ENCODE measurements around the gene ASAP3. TPM values are rescaled to one million over a fixed set of nuclear protein-coding genes. Genes with fewer than 3 reads are reported as not detected.
"Not testable (repeated sequence)": the region's sequence is repeated elsewhere in the genome, so short reads cannot be mapped to it uniquely, and the experiment has no call there.

ASAP3 gene
- total RNA-seq, 4 donors from 2014 or later, result 21.3 to 37.7 (median 31.0) TPM

DNA sequence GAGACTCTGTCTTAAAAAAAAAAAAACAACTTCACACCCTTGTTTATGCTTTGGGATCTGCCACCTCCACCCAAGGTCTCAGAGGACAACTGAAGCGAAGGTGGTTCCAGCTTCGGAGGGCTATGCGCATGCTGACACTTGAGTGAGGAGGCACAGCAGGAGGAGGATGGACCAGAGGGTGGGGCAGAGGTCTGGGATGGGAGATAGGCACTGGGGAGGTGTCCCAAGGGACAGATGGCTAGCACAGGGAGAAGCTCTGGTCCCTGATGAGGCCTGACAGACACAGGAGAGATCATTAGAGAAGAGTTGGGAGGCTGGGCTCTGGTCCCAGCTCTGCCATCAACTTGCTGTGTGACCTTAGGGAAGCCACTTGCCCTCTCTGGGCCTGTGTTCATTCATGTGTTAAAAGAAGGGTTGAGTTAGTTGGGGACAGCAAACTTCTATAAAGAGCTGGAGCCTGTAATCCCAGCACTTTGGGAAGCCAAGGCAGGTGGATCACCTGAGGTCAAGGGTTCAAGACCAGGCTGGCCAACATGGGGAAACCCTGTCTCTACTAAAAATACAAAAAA is 30.2 kb upstream of the ASAP3 start:
- Histone ChIP-seq H3K9me3 (no peaks in the 10 kb centered on the region), H3K36me3 (no peaks in the 10 kb centered on the region), H3K27me3 (no peaks in the 10 kb centered on the region), H3K4me3 (no peak overlapping the region), H3K27ac (no peak overlapping the region), H3K4me1 (no peaks in the 10 kb centered on the region)
- ATAC-seq, result no peak
- TF ChIP-seq, protein P1, sequence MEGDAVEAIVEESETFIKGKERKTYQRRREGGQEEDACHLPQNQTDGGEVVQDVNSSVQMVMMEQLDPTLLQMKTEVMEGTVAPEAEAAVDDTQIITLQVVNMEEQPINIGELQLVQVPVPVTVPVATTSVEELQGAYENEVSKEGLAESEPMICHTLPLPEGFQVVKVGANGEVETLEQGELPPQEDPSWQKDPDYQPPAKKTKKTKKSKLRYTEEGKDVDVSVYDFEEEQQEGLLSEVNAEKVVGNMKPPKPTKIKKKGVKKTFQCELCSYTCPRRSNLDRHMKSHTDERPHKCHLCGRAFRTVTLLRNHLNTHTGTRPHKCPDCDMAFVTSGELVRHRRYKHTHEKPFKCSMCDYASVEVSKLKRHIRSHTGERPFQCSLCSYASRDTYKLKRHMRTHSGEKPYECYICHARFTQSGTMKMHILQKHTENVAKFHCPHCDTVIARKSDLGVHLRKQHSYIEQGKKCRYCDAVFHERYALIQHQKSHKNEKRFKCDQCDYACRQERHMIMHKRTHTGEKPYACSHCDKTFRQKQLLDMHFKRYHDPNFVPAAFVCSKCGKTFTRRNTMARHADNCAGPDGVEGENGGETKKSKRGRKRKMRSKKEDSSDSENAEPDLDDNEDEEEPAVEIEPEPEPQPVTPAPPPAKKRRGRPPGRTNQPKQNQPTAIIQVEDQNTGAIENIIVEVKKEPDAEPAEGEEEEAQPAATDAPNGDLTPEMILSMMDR (IDR thresholded peaks at IDR 0.05), result no peak
- TF ChIP-seq POLR2AphosphoS5 (IDR thresholded peaks at IDR 0.05), result no peak
- TF ChIP-seq EP300 (IDR thresholded peaks at IDR 0.05), result no peak
- TF ChIP-seq POLR2A (IDR thresholded peaks at IDR 0.05), result no peak
- WGBS, 2 donors (ENCODE audit: low coverage in 1 of 2), result 83 to 95% methylated on average over 1 to 3 of the region's 3 CpGs

DNA sequence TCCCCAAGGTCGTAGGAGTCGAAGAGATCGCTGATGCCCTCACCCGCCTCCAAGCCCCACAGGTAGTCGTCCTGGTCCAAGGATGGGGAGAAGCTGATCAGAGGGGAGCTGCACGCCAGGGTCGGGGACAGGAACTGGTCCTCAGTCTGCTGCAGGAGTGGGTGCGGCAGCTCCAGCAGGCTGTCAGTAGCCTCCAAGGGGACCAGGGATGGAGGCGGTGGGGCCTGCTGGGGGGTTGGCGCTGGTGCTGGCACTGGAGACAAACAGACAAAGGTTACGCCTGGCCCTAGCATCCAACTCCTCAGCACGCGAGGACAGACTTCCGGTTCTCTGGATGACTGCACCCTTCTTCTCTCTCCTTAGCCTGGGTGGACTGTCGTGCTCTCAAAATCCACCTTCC is 25.9 kb upstream of the ASAP3 start:
- TF ChIP-seq, protein P1 (IDR thresholded peaks at IDR 0.05), result no peak
- TF ChIP-seq EP300 (IDR thresholded peaks at IDR 0.05), result no peak
- no peak for TF ChIP-seq POLR2A (IDR thresholded peaks at IDR 0.05)
- no peak for TF ChIP-seq POLR2AphosphoS5 (IDR thresholded peaks at IDR 0.05)
- Histone ChIP-seq H3K36me3 (no peaks in the 10 kb centered on the region), H3K4me3 (no peak overlapping the region), H3K27me3 (no peaks in the 10 kb centered on the region), H3K9me3 (no peaks in the 10 kb centered on the region), H3K27ac (no peak overlapping the region), H3K4me1 (no peaks in the 10 kb centered on the region)
- 95 to 98% methylated on average over 4 to 7 of the region's 15 CpGs for WGBS, 2 donors (ENCODE audit: low coverage in 1 of 2)
- ATAC-seq, result no peak

DNA sequence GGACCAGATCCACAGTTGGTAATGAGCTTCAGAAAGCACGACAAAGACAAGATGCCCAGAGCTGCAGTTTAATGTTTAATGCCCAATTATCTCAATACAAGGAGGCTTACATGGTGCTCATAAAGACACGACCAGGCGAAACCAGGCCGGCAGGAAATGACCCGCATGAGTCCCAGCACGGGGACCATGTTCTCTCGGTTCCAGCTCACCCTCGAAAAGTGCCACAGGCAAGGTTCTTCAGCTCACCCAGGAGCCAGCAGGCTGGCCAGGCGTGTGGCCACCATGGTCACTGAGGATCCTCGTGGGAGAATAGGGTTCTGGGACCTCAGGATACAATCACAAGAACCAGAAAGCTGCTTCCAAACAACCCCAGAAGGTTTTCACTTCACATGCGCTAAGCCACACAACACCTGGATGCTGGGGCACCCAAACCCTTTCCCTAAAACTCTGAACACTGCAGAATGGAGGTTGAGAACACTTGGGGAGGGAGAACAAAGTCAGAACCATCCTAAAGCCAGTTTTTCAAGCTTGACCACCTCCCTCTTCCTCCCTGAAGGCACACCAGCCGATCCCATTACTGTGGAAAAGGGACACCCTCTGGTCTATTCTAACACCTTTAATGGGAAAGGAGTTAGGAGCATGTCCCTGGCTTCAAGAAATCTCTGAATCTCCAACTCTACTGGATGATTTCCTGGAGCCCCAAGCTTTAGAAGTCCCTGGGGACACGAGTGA is 22.6 kb upstream of the ASAP3 start:
- no peak for ATAC-seq
- Histone ChIP-seq H3K36me3 (no peaks in the 10 kb centered on the region), H3K4me3 (no peak overlapping the region), H3K4me1 (no peaks in the 10 kb centered on the region), H3K27ac (no peak overlapping the region), H3K9me3 (no peaks in the 10 kb centered on the region), H3K27me3 (no peaks in the 10 kb centered on the region)
- 72 to 98% methylated on average over 7 to 10 of the region's 13 CpGs for WGBS, 2 donors (ENCODE audit: low coverage in 1 of 2)
- TF ChIP-seq POLR2AphosphoS5 (IDR thresholded peaks at IDR 0.05) (no peak), POLR2A (IDR thresholded peaks at IDR 0.05) (no peak), EP300 (IDR thresholded peaks at IDR 0.05) (no peak)
- TF ChIP-seq, protein P1 (IDR thresholded peaks at IDR 0.05), result no peak

DNA sequence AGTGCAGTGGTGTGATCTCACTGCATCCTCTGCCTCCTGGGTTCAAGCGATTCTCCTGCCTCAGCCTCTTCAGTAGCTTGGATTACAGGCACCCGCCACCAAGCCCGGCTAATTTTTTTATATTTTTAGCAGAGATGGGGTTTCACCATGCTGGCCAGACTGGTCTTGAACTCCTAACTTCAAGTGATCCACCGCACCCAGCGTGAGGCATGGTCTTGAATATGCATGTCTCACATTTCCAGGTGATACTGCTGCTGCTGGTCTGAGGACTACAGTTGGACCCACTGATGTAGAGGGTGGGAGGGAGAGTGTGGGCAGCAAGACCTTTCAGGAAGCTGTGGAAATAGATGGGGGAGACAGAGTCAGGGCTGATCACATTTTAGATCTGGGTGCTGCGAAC is 21.9 kb upstream of the ASAP3 start:
- ATAC-seq, result no peak
- WGBS, 2 donors (ENCODE audit: low coverage in 1 of 2), result 83 to 100% methylated on average over 1 of the region's 6 CpGs
- Histone ChIP-seq H3K27ac (no peak overlapping the region), H3K4me1 (no peaks in the 10 kb centered on the region), H3K4me3 (no peak overlapping the region), H3K27me3 (no peaks in the 10 kb centered on the region), H3K36me3 (no peaks in the 10 kb centered on the region), H3K9me3 (no peaks in the 10 kb centered on the region)
- TF ChIP-seq POLR2A (IDR thresholded peaks at IDR 0.05), result no peak
- TF ChIP-seq, protein P1 (IDR thresholded peaks at IDR 0.05), result no peak
- TF ChIP-seq POLR2AphosphoS5 (IDR thresholded peaks at IDR 0.05), result no peak
- no peak for TF ChIP-seq EP300 (IDR thresholded peaks at IDR 0.05)

DNA sequence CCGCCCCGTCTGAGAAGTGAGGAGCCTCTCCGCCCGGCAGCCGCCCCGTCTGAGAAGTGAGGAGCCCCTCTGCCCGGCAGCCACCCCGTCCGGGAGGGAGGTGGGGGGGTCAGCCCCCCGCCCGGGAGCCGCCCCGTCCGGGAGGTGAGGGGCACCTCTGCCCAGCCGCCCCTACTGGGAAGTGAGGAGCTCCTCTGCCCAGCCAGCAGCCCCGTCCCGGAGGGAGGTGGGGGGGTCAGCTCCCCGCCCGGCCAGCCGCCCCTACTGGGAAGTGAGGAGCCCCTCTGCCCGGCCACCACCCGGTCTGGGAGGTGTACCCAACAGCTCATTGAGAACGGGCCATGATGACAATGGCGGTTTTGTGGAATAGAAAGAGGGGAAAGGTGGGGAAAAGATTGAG is 20.2 kb upstream of the ASAP3 start:
- not testable (repeated sequence) for ATAC-seq, H3K27me3 ChIP-seq, H3K27ac ChIP-seq, H3K9me3 ChIP-seq, H3K36me3 ChIP-seq, H3K4me3 ChIP-seq, H3K4me1 ChIP-seq
- WGBS, 2 donors (ENCODE audit: low coverage in 1 of 2), result no CpG with 5 or more reads among the region's 24 CpGs

Data from gastroesophageal sphincter (tissue), 4 donors.